Panc1 (cell line): Measurements from ENCODE around the gene RNF222. TPM values are rescaled to one million over a fixed set of nuclear protein-coding genes. Genes with fewer than 3 reads are reported as not detected.

Experiments used
- ATAC-seq: fragments of 200-7000 bp; cut with Tn5 transposase; 2 replicates; pipeline ENCODE4 v1.9.1; 2020; ENCODE audit warnings: mild to moderate bottlenecking, moderate library complexity
- BruUV-seq: library from RNA; stranded (reverse); fragments of 400-500 nt; replicated peaks from 2 replicates; lab custom pipeline; 2021; lab: Mats Ljungman, UMichigan
- CTCF ChIA-PET: fragments of 300-600 bp; sonication (Branson Sonifier 250); formaldehyde crosslinking; loops from one replicate; lab custom pipeline; 2022; ENCODE audit warnings: antibody characterized with exemption; lab: Charles Lee
- POLR2A ChIA-PET: fragments of 300-600 bp; sonication (Branson Sonifier 250); formaldehyde crosslinking; loops from one replicate; lab custom pipeline; 2022; ENCODE audit warnings: antibody characterized with exemption; lab: Charles Lee
- DNase-seq: peaks from one replicate; pipeline ENCODE4 v3.0.0-alpha.2; 2010; ENCODE audit warnings: low read depth, low spot score
- H3K27ac ChIP-seq: 2 replicates; pipeline ENCODE4 v1.5.1; 2011; ENCODE audit warnings: mild to moderate bottlenecking, low read length, inconsistent platforms
- H3K27me3 ChIP-seq: fragments of 200-500 bp; sonication (Bioruptor generic); 2 replicates; pipeline ENCODE4 v1.6.0; 2014; ENCODE audit warnings: low read length, inconsistent platforms; ENCODE audit not compliant: control insufficient read depth, insufficient read depth
- H3K36me3 ChIP-seq: fragments of 200-500 bp; sonication (Bioruptor generic); 2 replicates; pipeline ENCODE4 v1.5.1; 2014; ENCODE audit warnings: inconsistent platforms, mild to moderate bottlenecking, low read length, moderate library complexity; ENCODE audit not compliant: control insufficient read depth, insufficient read depth
- H3K4me1 ChIP-seq: 2 replicates; pipeline ENCODE4 v1.5.1; 2011; ENCODE audit warnings: inconsistent platforms, mild to moderate bottlenecking, low read length, moderate library complexity; ENCODE audit not compliant: control insufficient read depth, insufficient read depth
- H3K4me3 ChIP-seq, 2 experiments: 2 replicates each; pipeline ENCODE4 v1.5.1; 2011 to 2012; ENCODE audit warnings: low read depth in 2 of 2, low read length in 2 of 2, mild to moderate bottlenecking in 2 of 2, inconsistent platforms in 1 of 2, moderate library complexity in 1 of 2
- H3K9me3 ChIP-seq: fragments of 200-500 bp; sonication (Bioruptor generic); 2 replicates; pipeline ENCODE4 v1.5.1; 2014; ENCODE audit warnings: low read depth, mild to moderate bottlenecking, inconsistent platforms, low read length, moderate library complexity; ENCODE audit not compliant: control insufficient read depth, insufficient read depth
- POLR2AphosphoS5 ChIP-seq: IDR thresholded peaks from 2 replicates; pipeline ENCODE4 v1.6.1; 2012; ENCODE audit warnings: mild to moderate bottlenecking, low read depth, low read length, moderate library complexity
- REST ChIP-seq, 2 experiments: IDR thresholded peaks; 2 replicates each; pipeline ENCODE4 v1.6.1; 2011 to 2012; ENCODE audit warnings: low read depth in 2 of 2, control low read depth in 1 of 2, low read length in 1 of 2, mild to moderate bottlenecking in 1 of 2, moderate library complexity in 1 of 2; ENCODE audit not compliant: insufficient read depth in 1 of 2
- SIN3A ChIP-seq: IDR thresholded peaks from 2 replicates; pipeline ENCODE4 v1.6.1; 2012; ENCODE audit warnings: low read depth, mild to moderate bottlenecking, low read length, moderate library complexity, borderline replicate concordance; ENCODE audit not compliant: insufficient read depth
- TCF7L2 ChIP-seq: IDR thresholded peaks from 2 replicates; pipeline ENCODE4 v1.6.1; 2011; ENCODE audit warnings: mild to moderate bottlenecking, low read depth, low read length, inconsistent platforms
- in situ Hi-C: cut with HindIII; loops from 2 replicates; pipeline ENCODE4 v1.10.0; 2016; ENCODE audit warnings: low sequenced_read_pairs, low pct_unique_long_range_greater_than_20kb
- intact Hi-C: fragments of 100-400 bp; cut with micrococcal nuclease; formaldehyde crosslinking; loops from one replicate; pipeline ENCODE4 v1.10.0; 2022; ENCODE audit not compliant: unreplicated experiment
- total RNA-seq: library from RNA; stranded (reverse); gene quantifications from one replicate; pipeline ENCODE4 v1.2.1, GENCODE V29; 2021; ENCODE audit not compliant: unreplicated experiment
- TF ChIP-seq, protein P1 (sequence below): fragments of 450-650 bp; IDR thresholded peaks from 2 replicates; pipeline ENCODE4 v1.5.1; 2017; ENCODE audit warnings: mild to moderate bottlenecking

The RNF222 gene
- total RNA-seq, 1 experiment from 2014 or later: not detected

DNA sequence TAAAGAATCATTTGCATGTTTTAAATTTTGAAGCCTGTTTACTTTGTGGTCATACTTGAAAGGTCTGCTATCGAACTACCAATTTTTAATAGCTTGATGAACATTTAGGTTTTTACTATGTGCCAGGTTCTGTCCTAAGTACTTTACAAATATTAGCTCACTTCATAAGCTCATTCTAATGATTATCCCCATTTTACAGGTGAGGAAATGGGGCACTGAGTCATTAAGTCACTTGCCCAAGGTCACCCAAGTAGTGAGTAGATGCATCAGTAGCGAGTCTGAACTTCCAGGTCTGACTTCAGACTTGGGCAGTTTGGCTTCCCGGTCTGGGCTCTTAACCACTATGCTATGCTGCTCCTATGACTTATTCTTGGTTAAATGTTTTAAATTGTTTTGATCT lies 42.1 kb upstream of the RNF222 start:
- Histone ChIP-seq H3K4me1 (no peaks in the 10 kb centered on the region; the same call in 1 of the 2 replicates), H3K9me3 (no peaks in the 10 kb centered on the region), H3K4me3 (no peak overlapping the region), H3K27me3 (no peaks in the 10 kb centered on the region), H3K27ac (no peak overlapping the region), H3K36me3 (peaks cover 12% of the 10 kb centered on the region)
- intact Hi-C loops (no loop called here), in situ Hi-C loops (no loop called here)
- ChIA-PET POLR2A (interaction anchor here (0.5 kb wide), 1 partner anchor 401 kb away, joined by 6 read pairs; no protein-coding TSS in a partner anchor), CTCF (interaction anchor here (0.6 kb wide), 1 partner anchor 299 kb away, joined by 3 read pairs; no protein-coding TSS in a partner anchor)
- TF ChIP-seq TCF7L2: no peak
- no peak for TF ChIP-seq REST (IDR thresholded peaks at IDR 0.05; ENCODE audit: insufficient read depth in 1 of 2, low read depth in 2 of 2, low read length in 1 of 2)
- no peak for TF ChIP-seq POLR2AphosphoS5
- TF ChIP-seq, protein P1, sequence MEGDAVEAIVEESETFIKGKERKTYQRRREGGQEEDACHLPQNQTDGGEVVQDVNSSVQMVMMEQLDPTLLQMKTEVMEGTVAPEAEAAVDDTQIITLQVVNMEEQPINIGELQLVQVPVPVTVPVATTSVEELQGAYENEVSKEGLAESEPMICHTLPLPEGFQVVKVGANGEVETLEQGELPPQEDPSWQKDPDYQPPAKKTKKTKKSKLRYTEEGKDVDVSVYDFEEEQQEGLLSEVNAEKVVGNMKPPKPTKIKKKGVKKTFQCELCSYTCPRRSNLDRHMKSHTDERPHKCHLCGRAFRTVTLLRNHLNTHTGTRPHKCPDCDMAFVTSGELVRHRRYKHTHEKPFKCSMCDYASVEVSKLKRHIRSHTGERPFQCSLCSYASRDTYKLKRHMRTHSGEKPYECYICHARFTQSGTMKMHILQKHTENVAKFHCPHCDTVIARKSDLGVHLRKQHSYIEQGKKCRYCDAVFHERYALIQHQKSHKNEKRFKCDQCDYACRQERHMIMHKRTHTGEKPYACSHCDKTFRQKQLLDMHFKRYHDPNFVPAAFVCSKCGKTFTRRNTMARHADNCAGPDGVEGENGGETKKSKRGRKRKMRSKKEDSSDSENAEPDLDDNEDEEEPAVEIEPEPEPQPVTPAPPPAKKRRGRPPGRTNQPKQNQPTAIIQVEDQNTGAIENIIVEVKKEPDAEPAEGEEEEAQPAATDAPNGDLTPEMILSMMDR: no peak
- no peak for TF ChIP-seq SIN3A
- DNase-seq: no peak
- no peak for ATAC-seq
- no TSS peak for BruUV-seq

GRCh38 chr17:8438441-8438840 lies 40.8 kb upstream of the RNF222 start:
- ChIA-PET POLR2A (no interaction called here), CTCF (interaction anchor here (0.8 kb wide), 1 partner anchor 365 kb away, joined by 3 read pairs; no protein-coding TSS in a partner anchor)
- Histone ChIP-seq H3K27ac (no peak overlapping the region), H3K4me3 (no peak overlapping the region), H3K36me3 (peaks cover 6% of the 10 kb centered on the region), H3K9me3 (no peaks in the 10 kb centered on the region), H3K4me1 (no peaks in the 10 kb centered on the region; the same call in 1 of the 2 replicates), H3K27me3 (no peaks in the 10 kb centered on the region)
- TF ChIP-seq SIN3A (no peak), REST (IDR thresholded peaks at IDR 0.05; ENCODE audit: insufficient read depth in 1 of 2, low read depth in 2 of 2, low read length in 1 of 2) (no peak), POLR2AphosphoS5 (no peak), TCF7L2 (no peak)
- TF ChIP-seq, protein P1: no peak
- in situ Hi-C loops (no loop called here), intact Hi-C loops (no loop called here)
- BruUV-seq: no TSS peak
- ATAC-seq: no peak
- no peak for DNase-seq
